Stimulated activated CD4-positive, alpha-beta T cell treated with anti-CD3 and anti-CD28 coated beads, Interleukin-1b, Interleukin-23, amount 100 ng/mL, for 1 hour (primary cell): Measurements from ENCODE around the gene LAYN.

Source experiments
- DNase-seq, 2 donors: peaks; one replicate each; pipeline ENCODE4 v3.0.0-alpha.2; 2020; ENCODE audit warnings: low read depth in 2 of 2

The LAYN gene

GRCh38 chr11:111531687-111532364 is 8.7 kb upstream of the LAYN start:
- no peak for DNase-seq

GRCh38 chr11:111532365-111532709 is 8.2 kb upstream of the LAYN start:
- DNase-seq, result no peak

DNA sequence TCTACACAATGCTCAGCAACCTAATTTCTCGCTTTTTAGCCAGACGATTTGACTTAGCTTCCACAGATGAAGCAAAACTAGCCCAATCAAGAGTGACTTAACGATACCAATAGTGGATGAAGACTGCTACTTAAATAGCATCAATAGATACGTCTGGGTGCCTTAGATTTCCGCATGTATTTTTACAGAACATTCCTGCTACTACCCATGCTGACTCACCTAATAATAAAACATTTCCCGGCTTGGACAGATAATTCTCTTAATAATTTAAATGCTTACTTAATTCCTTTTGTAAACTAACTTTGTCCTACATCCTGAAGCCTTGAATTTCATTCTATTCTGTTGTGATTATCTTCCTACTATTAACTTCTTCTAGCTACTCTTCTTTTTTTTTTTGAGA is 5.2 kb upstream of the LAYN start:
- no peak for DNase-seq

DNA sequence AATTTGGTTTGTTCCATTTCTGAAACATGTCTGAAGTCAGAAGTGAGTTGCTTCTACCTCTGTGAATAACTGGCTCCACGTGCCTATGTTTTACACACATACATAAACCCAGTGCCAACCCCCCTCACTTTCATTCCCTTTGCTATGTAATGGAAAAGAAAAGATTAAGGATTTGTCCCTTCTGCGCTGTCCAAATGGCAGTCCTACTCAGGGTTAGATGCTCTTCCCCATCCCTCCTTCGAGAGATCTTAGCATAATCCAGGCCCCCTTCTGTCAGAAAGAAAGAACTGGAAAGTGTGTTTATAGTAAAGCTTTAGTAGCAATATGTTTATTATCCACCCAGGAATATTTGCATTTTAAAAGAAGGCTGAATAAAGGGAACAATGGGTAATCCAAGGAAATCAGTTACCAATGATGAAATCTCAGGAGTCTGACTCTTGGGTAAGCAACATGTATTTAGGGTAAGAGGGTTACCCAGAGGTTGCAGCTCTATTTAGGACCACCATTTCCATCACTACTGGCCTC is 3.1 kb upstream of the LAYN start:
- DNase-seq, result no peak

DNA sequence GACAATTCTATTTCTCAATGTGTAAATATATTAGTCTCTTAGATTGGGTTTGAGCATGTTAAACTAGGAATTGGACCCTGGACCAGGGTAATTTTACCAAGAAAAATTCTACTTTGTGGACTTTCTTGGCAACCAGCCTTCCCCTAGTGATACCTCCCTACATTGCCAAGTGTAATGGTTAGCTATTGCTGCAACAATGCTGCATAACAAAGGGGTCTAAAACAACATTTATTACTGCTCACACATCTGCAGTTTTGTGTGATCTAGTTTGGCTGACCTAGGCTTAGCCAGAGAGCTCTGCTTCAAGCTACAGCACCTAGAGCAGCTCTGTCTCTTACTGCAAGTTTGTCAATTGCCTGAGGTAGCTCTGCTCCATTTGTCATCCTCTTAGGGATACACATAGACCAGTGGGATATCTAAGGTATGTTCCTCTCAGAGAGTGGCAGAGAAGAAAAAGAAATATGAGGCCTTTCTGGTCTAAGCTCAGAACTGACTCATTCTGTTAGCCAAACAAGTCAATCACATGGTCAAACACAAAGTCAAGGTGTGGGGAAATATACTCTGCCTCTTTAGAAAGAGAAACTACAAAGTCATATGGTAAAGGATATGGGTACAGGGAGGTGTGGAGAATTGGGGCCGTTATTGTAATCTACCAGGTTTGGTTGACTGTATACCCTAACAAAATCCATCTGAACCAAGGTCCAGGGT is 2.0 kb upstream of the LAYN start:
- no peak for DNase-seq

DNA sequence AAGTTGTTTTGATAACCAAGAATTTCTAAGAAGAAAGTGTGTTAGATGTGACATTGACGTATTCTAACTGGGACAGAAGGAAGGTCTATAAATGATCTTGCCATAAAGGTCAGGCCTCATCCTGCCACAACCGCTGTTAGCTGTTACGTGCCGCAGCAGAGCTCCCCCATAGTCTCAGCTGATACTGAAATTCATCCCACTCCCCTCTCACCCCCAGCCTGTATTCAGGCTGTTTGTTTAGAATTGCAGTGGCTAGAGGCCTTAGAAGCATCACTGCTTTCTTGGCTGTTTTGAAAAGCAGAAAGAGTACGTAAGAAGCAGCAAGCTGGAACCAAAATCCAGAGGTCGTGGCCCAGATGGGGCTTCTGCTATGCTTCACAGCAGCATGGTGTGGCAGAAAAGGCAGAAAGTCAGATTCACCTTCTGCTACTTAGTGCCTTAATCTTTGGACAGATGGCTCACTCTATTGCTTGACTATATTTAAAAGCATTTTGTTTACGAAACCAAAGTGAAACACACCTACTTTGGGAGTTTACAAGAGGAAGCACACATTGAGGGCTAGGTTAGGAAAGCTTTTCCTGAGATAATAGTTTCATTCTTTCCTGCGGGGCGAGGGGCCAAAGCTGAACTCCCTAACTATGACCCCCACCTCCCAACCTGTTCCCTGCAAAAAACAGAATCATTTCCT is 950 bp upstream of the LAYN start:
- DNase-seq, result no peak

DNA sequence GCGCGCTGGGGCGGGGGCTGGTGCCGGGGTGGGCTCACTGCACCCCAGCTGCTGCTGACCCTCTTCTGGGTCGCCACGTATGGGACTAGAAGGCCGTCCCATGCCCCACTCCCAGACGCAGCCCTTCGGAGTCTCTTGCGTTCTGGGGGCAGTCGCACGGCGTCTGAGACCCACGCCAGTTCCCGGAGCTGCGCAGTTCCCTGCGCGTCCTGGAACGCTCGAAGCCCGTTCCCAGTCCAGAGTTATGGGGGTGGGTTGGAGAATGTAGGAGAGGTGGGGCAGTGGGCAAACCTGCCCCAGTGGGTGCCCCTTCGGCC is 375 bp downstream of the LAYN start:
- DNase-seq, result no peak

DNA sequence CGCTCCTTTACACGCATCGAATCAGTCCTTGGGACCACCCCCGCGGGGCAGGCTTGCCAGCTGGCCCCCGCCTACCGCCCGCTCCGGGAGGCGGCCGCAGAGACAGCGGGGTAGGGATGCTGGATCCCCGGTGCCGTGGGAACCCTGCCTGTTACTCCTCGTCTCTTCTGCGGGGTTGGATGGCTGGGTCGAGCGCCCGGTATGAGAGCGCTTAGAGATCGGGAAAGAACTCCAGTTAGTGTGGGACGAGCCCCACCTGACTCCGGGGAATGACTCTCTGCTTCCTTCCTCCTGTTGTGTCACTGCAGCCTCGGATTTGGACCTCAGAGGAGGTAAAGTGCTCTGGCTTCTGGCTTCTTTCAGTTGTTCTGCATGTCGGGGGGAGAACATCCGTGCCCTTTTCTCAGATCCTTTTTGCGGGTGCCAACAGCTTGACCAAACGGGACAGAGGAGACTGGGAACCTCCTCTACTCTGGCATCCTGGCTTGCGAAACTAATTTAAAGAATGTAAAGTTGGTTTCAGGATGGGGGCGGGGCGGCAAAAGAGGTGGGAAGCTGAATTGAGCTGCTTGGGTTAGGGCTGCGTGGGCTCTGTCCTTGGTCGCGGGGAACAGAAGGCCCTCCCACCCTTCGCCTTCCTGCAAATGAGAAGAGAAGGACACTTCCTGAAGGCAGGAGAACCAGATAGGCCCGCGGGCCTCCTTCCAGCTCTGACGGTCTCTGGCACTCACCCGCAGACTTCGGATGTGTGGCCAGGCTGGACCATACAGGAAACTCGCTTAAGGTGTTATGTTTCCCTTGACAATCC is 938 bp downstream of the LAYN start:
- DNase-seq, result no peak

DNA sequence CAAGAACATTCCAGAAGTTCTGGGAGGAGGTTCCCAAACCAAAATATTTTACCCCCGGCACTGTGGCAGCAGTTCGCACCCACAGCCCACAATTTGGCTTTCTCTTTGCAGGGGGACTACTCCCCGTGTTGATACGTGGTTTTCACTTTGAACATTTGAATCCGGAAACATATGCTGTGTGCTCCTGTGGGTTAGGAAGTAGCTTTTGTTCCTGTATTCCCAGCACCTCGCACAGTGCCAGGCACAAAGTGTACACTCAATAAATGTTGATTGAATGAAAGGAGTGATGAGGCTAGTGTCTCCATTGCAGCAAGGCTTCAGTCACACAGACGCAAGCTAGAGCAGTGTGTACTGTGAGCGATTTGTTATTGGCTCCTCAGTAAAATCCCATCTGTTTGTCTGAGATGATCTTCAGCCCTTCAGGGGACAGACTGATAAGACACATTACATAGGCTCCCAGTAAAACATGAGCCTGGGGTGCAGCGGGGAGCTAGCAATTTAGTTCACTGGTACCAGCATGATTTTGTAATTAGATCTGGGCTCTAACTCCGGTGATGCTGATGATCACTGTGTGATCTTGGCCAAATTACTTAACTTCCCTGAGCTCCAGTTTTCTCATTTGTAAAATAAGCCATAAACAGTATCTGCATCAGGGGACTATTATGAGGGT is 2.2 kb downstream of the LAYN start:
- DNase-seq, result no peak

GRCh38 chr11:111548525-111548924 is 8.0 kb downstream of the LAYN start:
- no peak for DNase-seq

- no peak for DNase-seq
These were observed 8.8 kb downstream of the LAYN start for GRCh38 chr11:111549196-111549868.

DNA sequence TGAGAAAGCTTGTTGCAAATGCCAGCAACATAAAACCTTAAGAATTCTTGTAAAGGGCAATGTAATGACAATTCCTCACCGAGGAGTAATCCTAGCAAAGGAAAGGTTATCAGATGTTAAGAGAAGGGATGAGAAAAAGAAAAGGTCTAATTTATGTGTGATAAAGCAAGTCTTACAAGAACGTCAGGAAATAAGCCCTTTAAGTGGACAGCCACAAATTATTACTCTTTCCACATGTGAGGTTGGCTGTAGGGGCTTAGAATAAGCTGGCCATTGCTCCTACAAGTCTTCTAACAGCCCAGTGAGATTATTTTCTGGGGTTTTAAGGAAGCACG is 9.3 kb downstream of the LAYN start:
- DNase-seq, result no peak

GRCh38 chr11:111550258-111550657 is 9.7 kb downstream of the LAYN start:
- no peak for DNase-seq

DNA sequence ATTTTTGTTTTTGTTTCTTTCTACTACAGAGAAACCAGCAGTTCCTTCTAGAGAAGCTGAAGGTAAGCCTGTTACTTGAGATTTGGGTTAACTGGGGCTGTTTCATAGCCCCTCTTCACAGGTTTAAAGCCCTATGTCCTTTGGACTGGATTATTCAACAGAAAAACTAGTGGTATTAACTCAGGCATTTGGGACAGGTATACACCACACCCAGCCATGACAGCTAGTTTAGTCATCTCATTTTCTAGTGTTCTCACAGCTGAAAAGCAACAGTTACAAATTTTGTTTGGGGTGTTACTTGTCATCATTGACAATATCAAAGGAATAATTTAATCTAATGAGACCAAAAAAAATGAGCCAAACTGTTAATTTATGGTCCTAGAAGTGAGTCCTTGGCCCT is 14.0 kb downstream of the LAYN start:
- DNase-seq, result no peak

DNA sequence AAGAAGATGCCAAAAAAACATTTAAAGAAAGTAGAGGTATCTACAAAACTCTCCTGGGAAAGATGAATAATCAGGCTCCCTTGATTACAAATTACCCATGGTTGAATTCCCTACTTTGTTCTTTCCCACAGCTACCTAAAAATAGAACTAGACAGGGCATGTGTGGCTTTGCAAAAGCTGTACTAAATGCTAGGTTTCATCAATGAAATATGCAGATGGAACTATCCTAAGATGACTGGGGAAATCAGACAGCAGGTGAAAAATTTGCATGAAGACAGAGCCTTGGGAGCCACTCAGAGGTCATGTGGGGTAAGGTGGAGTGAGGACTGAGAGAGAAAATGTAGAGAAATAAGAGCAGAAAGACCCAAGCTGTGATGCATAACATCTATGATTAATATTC is 14.7 kb downstream of the LAYN start:
- no peak for DNase-seq

DNA sequence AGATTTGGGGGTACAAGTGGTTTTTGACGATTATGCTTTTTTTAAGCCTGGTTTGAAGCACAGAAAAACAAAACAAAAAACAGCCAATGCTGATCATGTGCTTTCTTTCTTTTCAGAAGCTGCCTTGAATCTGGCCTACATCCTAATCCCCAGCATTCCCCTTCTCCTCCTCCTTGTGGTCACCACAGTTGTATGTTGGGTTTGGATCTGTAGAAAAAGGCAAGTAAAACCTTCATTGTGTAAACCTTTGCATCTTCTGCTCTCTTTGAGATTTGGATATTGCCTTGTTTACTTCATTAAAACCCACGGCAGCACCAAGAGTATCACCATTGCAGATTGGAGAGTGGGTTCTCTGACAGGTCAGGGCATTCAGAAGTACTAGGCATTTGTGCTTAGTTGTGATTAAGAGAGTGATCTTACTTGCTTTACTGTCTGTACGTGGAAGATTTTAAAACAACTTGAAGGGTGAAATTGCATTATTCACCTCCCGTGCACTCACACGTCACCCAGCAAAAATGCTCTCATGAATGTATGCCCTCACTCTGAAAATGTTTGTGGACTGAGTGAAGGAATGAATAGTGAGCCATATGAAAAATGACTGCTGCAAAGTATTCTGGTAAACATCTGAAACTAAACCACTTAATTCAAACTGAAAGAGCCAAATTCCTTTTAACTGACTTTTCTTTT is 17.0 kb downstream of the LAYN start:
- DNase-seq, result no peak

- no peak for DNase-seq
These were observed 19.4 kb downstream of the LAYN start for GRCh38 chr11:111559800-111560464.

- no peak for DNase-seq
These were observed 20.3 kb downstream of the LAYN start for GRCh38 chr11:111560800-111561199.

DNA sequence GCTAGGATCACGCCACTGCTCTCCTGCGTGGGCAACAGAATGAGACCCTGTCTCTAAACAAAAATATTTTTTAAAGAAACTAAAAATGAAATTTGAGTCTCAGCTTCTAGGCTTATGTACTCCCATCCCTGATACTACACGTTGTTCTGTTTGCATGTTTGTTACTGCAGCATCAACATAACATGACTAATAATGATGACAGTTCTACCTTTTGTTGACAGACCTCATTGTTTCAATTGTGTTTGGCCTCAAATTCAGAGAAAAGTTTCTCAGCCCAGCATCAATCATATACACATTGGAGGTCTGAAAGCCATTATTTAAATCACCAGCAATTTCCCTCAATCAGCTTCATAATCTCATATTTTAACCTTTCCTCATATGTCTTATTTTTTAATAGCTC is 20.8 kb downstream of the LAYN start:
- no peak for DNase-seq

- no peak for DNase-seq
These were observed 21.3 kb downstream of the LAYN start for GRCh38 chr11:111561791-111562325.
